ENCODE data around the gene GSTM1. TPM values are rescaled to one million over a fixed set of nuclear protein-coding genes. Genes with fewer than 3 reads are reported as not detected.
A peak's percentile ranks its signal among the peaks of the same experiment; 100 is the strongest.

The GSTM1 gene
- total and polyA plus RNA-seq, 2 donors (not counting 1 experiment from before 2014, with no cell fraction given): 38.0 TPM; not detected in 1

DNA sequence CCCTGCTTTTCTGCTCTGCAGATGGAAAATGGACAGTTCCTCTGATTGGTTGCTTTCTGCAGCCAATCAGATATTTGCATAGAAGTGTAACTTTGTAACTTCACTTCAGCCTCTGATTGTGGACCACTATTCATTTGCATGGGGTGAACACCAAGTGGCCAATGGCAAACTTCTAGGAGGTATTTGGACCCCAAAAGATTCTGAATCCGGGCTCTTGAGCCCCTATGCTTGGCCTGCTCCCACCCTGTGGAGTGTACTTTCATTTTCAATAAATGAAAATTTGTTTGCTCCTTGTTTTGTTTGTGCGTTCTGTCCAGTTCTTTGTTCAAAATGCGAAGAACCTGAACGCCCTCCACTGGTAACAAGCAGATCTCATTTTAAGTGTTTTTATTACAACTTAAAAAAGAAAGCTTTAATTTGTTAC lies 38.1 kb upstream of the GSTM1 start:
- Histone ChIP-seq H3K27me3 (ENCODE audit: control insufficient read depth, insufficient read depth, low read length) (no peaks in the 10 kb centered on the region), H3K27ac (ENCODE audit: insufficient read depth, low read length) (no peak overlapping the region), H3K9me3 (ENCODE audit: control insufficient read depth, insufficient read depth, low read depth, low read length) (no peaks in the 10 kb centered on the region), H2AFZ (ENCODE audit: low read length) (peak overlapping the region; percentile 40), H3K4me2 (ENCODE audit: extremely low read depth, insufficient read depth, low read length) (peak overlapping the region; percentile 61), H3K4me1 (ENCODE audit: control insufficient read depth, extremely low read depth, insufficient read depth, low read length) (no peaks in the 10 kb centered on the region), H3K4me3 (replicated peaks in 1 of 4; ENCODE audit: control extremely low read depth in 1 of 4, insufficient read depth in 1 of 4, low read depth in 3 of 4, low read length in 4 of 4) (peak overlapping the region in 2 of 4 experiments; percentile 48 to 50), H3K36me3 (ENCODE audit: control insufficient read depth, insufficient read depth, low read length) (no peaks in the 10 kb centered on the region), H3K79me2 (ENCODE audit: control insufficient read depth, insufficient read depth, low read length) (no peaks in the 10 kb centered on the region), H4K20me1 (ENCODE audit: control insufficient read depth, extremely low read depth, insufficient read depth, low read length) (no peaks in the 10 kb centered on the region), H3K9ac (ENCODE audit: insufficient read depth, low read length) (no peak overlapping the region)
- TF ChIP-seq, protein P1, sequence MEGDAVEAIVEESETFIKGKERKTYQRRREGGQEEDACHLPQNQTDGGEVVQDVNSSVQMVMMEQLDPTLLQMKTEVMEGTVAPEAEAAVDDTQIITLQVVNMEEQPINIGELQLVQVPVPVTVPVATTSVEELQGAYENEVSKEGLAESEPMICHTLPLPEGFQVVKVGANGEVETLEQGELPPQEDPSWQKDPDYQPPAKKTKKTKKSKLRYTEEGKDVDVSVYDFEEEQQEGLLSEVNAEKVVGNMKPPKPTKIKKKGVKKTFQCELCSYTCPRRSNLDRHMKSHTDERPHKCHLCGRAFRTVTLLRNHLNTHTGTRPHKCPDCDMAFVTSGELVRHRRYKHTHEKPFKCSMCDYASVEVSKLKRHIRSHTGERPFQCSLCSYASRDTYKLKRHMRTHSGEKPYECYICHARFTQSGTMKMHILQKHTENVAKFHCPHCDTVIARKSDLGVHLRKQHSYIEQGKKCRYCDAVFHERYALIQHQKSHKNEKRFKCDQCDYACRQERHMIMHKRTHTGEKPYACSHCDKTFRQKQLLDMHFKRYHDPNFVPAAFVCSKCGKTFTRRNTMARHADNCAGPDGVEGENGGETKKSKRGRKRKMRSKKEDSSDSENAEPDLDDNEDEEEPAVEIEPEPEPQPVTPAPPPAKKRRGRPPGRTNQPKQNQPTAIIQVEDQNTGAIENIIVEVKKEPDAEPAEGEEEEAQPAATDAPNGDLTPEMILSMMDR (conservative IDR thresholded peaks at IDR 0.05 in 1 of 2, IDR thresholded peaks at IDR 0.05 in 1 of 2; ENCODE audit: low read depth in 1 of 2, low read length in 2 of 2): peak; percentile 44
- TF ChIP-seq EZH2 (IDR thresholded peaks at IDR 0.05; ENCODE audit: low read length, missing control alignments): no peak
- DNase-seq (ENCODE audit: low read depth in 2 of 2): peak; percentile 34 to 75

DNA sequence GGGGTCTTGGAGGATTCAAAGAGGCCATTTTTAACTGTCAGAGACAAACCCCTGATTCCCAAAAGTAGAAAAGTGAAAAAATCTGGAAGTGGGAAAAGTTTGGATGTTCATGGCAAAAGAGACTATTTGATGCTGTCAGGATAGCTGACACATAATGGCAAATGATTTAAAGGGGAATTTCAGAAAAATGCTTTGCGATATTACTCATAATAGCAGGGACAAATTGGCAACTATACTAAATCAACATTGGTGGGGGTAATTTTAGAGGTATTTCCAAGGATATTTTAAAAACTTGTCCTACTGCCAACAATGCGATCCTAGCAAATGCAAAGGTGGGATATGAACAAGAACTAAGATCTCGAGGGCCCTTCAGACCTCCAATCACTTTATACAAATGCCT lies 37.0 kb upstream of the GSTM1 start:
- no peak overlapping the region for H3K4me2 ChIP-seq (ENCODE audit: extremely low read depth, insufficient read depth, low read length)
- TF ChIP-seq, protein P1 (conservative IDR thresholded peaks at IDR 0.05 in 1 of 2, IDR thresholded peaks at IDR 0.05 in 1 of 2; ENCODE audit: low read depth in 1 of 2, low read length in 2 of 2): no peak
- TF ChIP-seq EZH2 (IDR thresholded peaks at IDR 0.05; ENCODE audit: low read length, missing control alignments): no peak
- no peaks in the 10 kb centered on the region for H3K9me3 ChIP-seq (ENCODE audit: control insufficient read depth, insufficient read depth, low read depth, low read length)
- H2AFZ ChIP-seq (ENCODE audit: low read length): no peak overlapping the region
- H3K79me2 ChIP-seq (ENCODE audit: control insufficient read depth, insufficient read depth, low read length): no peaks in the 10 kb centered on the region
- peaks cover 4% of the 10 kb centered on the region for H3K4me1 ChIP-seq (ENCODE audit: control insufficient read depth, extremely low read depth, insufficient read depth, low read length)
- H3K9ac ChIP-seq (ENCODE audit: insufficient read depth, low read length): no peak overlapping the region
- no peak overlapping the region for H3K27ac ChIP-seq (ENCODE audit: insufficient read depth, low read length)
- no peak overlapping the region for H3K4me3 ChIP-seq (replicated peaks in 1 of 4; ENCODE audit: control extremely low read depth in 1 of 4, insufficient read depth in 1 of 4, low read depth in 3 of 4, low read length in 4 of 4)
- no peaks in the 10 kb centered on the region for H3K36me3 ChIP-seq (ENCODE audit: control insufficient read depth, insufficient read depth, low read length)
- no peaks in the 10 kb centered on the region for H4K20me1 ChIP-seq (ENCODE audit: control insufficient read depth, extremely low read depth, insufficient read depth, low read length)
- DNase-seq (ENCODE audit: low read depth in 2 of 2): peak in 1 of 2 donors; percentile 61
- H3K27me3 ChIP-seq (ENCODE audit: control insufficient read depth, insufficient read depth, low read length): peaks cover 2% of the 10 kb centered on the region

DNA sequence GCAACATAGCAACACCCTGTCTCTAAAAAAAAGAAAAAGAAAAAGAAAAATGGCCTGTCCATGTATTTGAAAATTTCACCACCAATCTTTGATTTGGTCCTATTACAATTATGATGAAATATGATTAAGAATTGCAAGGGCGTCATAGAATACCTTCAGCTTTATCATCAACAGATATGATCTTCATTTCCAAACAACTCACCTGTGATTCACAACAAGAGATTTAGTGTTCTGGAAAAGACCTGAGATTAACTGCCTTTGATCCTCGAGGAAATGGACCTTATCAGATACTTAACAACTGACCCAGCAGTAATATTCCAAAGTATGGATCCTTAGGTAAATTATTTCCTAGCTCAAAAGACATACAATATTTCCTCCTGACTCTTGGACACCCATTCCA lies 35.2 kb upstream of the GSTM1 start:
- no peak for DNase-seq (ENCODE audit: low read depth in 2 of 2)
- peaks cover 2% of the 10 kb centered on the region for H3K27me3 ChIP-seq (ENCODE audit: control insufficient read depth, insufficient read depth, low read length)
- no peak overlapping the region for H3K4me3 ChIP-seq (replicated peaks in 1 of 4; ENCODE audit: control extremely low read depth in 1 of 4, insufficient read depth in 1 of 4, low read depth in 3 of 4, low read length in 4 of 4)
- H3K9ac ChIP-seq (ENCODE audit: insufficient read depth, low read length): no peak overlapping the region
- no peaks in the 10 kb centered on the region for H3K79me2 ChIP-seq (ENCODE audit: control insufficient read depth, insufficient read depth, low read length)
- TF ChIP-seq, protein P1 (conservative IDR thresholded peaks at IDR 0.05 in 1 of 2, IDR thresholded peaks at IDR 0.05 in 1 of 2; ENCODE audit: low read depth in 1 of 2, low read length in 2 of 2): no peak
- no peak for TF ChIP-seq EZH2 (IDR thresholded peaks at IDR 0.05; ENCODE audit: low read length, missing control alignments)
- H2AFZ ChIP-seq (ENCODE audit: low read length): no peak overlapping the region
- H3K4me1 ChIP-seq (ENCODE audit: control insufficient read depth, extremely low read depth, insufficient read depth, low read length): peaks cover 4% of the 10 kb centered on the region
- no peaks in the 10 kb centered on the region for H4K20me1 ChIP-seq (ENCODE audit: control insufficient read depth, extremely low read depth, insufficient read depth, low read length)
- H3K36me3 ChIP-seq (ENCODE audit: control insufficient read depth, insufficient read depth, low read length): no peaks in the 10 kb centered on the region
- H3K4me2 ChIP-seq (ENCODE audit: extremely low read depth, insufficient read depth, low read length): no peak overlapping the region
- no peak overlapping the region for H3K27ac ChIP-seq (ENCODE audit: insufficient read depth, low read length)
- no peaks in the 10 kb centered on the region for H3K9me3 ChIP-seq (ENCODE audit: control insufficient read depth, insufficient read depth, low read depth, low read length)

All from fibroblast of lung (primary cell).